NOMO-1 treated with dmso at 0.1 percent for 144 hours (cell line): ENCODE measurements around the gene MORF4L1.
A peak's percentile ranks its signal among the peaks of the same experiment; 100 is the strongest.
"Not testable (repeated sequence)": the region's sequence is repeated elsewhere in the genome, so short reads cannot be mapped to it uniquely, and the experiment has no call there.

Source experiments
- DNase-seq: peaks from one replicate; lab custom pipeline; 2025; ENCODE audit not compliant: unreplicated experiment; lab: John Stamatoyannopoulos, UW

MORF4L1 gene, protein sequence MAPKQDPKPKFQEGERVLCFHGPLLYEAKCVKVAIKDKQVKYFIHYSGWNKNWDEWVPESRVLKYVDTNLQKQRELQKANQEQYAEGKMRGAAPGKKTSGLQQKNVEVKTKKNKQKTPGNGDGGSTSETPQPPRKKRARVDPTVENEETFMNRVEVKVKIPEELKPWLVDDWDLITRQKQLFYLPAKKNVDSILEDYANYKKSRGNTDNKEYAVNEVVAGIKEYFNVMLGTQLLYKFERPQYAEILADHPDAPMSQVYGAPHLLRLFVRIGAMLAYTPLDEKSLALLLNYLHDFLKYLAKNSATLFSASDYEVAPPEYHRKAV

DNA sequence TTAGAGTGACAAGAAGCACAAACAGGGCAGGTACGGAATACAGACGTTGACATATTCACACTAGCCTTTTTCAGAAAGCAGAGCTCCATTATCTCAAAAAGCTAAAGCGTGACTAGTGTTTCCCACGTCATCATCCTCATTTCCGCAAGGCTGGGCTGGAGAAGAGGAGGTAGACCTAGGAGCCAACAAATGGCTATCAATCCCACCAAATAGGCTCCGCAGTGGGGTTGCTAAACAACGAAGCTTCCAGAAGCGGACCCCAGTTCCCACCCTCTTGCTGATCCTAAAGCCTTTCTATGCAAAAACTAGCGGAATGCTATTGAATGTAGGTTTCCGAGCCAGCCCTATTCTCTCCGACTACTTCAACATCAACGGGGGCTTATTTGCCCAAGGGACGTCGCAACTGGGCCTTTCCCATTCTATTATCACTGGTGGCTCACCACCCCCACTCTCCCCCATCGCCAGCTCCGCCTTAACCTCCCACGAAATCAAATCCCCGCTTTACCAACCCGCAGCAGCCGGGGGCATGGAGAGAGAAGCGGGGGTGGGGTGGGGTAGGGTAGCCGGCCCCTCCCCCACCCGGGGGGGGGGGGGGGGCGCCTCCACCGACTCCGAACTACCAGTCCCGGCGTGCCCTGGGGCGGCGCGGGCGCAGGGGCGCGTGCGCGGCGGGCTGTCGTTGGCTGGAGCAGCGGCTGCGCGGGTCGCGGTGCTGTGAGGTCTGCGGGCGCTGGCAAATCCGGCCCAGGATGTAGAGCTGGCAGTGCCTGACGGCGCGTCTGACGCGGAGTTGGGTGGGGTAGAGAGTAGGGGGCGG lies at the start of gene MORF4L1:
TSS of gene MORF4L1 (plus strand) at position 736 of the 817 bp plus-strand sequence. CDS start 128 bp downstream, outside the sequence.
- peak; percentile 90 for DNase-seq

DNA sequence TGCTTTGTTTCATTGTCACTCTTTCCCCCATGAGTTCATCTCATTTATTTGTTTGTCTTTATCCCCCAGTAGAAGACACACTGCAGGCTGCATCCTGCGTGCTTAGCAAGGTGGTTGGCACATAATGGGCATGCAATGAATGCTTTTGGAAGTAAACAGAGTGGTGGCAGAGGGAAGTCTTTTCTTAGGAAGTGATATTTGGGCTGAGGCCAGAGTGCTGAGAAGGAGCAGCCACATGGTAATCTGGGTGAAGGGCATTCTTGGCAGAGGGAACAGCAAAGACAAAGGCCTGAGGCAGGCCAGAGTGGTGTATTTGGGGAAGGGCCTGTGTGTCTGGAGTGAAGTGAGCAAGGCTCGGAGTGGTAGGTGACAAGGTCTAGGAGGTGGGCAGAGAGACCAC lies 43.8 kb upstream of the MORF4L1 start:
- no peak for DNase-seq

DNA sequence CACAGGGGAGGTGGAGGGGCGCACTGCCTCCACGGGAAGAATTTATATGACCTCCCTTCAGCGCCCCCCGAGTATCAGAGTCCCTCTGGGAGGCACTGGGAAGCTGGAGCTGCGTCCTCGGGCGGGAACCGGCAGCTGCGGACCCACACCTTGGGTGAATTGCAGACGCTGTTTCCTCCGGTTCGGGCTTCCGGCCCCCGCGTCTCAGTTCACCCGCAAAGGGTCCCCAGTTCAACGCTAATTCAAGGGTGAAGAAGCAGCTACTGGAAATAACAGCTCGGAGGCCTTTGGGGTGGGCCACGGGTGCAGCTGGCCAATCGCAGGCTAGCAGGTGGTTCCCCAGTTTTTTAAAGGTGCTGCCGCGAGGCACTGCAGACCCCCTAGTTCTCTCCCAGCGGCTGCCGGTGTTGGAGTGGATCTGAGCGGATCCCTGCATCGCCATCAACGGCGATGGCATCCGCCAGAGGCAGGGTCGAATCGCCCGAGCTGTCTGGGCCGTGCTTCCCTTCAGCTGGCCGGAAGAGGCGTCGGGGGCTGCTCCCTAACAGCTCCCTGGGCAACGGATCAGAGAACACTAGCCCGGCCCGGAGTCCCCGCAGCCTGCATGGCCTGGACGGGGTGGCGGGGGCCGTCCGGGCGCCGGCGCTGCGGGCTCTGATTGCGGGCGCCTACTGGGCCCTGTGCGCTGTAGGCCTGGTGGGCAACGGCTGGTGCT lies 42.0 kb upstream of the MORF4L1 start:
- DNase-seq = no peak

DNA sequence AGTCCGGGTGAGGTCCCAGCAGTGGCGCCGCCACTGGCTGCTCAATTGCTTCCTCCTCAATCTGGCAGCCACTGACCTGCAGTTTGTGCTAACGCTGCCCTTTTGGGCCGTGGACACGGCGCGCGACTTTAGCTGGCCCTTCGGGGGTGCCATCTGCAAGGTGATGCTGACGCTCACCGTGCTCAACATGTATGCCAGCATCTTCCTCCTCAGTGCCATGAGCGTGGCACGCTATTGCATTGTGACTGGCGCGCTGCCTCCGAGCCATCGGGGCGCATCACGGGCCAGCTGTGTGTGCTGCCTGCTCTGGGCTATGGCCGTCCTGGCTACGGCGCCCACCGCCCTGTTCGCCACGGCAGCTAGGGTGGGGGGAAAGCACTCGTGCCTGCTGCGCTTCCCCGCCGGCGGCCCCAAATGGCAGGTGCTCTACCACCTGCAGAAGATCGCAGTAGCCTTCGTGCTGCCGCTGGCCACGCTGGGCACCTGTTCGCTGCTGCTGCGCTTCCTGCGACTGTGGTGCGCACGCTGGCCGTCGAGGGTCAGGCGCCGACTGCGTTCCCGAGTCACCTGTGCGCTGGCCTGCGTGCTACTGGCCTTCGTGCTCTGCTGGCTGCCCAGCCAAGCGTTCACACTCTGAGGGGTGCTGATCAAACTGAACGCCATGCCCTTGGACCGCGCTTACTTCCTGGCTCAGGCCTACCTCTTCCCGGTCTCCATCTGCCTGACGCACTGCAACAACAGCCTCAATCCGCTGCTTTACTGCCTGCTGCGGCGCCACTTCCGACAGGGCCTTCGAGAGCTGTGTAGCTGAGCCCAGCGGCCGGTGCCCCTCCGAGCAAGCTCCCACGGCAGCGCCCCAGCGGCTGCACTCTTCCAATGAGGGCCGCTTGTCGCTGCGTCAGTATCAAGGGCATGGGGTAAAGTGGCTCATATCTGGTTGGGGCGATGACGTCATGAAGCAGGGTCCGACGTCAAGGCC lies 41.2 kb upstream of the MORF4L1 start:
- no peak for DNase-seq

DNA sequence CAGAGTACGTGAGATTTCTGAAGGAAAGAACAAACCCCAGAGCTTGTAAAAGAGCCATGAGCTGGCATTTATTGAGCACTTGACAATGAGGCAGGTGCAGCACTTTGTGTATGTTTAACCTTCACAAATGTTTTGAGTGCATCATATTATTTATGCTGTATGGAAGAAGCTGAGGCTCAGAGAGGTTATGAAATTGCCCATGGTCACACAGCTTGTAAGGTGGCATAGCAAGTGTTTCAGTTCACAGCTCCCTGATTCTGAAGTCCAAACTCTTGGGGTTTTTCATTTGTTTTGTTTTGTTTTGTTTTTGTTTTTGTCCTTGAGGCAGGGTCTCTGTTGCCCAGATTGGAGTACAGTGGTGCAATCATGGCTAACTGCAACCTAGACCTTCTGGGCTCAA lies 36.4 kb upstream of the MORF4L1 start:
- DNase-seq = no peak

DNA sequence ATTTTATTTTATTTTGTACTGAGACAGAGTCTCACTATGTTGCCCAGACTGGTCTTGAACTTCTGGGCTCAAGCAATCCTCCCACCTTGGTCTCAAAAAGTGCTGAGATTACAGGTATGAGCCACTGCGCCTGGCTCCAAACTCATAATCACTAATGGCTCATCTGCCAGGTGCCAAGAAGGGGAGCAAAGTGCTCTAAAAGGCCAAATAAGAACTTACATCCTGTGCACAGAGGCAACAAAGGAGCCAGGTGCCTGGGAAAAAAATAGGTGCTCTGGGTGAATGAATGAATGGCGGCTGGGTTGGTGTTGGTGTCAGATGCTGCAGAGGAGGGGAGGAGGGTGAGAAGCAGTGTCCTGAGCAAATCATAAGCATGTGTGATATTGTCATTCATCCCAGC lies 35.6 kb upstream of the MORF4L1 start:
- no peak for DNase-seq

DNA sequence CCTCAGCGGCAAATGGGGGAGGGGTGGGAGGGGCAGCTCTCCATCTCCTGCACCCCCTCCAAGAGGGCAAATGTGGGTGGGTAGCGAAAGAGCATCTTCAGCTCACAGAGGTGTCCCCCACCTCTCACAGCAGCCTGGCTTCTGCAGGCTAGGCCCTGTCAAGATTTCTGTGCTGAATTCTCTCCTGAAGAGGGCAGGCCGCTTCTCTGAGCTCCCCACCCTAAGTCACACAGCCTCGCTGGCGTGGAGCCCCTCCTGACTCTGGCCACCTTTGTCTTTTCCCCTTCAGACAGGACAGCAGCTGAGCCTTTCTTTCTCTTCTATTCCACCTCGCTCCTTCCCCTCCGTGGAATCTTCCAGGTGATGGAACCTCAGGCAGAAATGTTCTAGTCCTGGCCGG lies 35.1 kb upstream of the MORF4L1 start:
- DNase-seq = no peak

DNA sequence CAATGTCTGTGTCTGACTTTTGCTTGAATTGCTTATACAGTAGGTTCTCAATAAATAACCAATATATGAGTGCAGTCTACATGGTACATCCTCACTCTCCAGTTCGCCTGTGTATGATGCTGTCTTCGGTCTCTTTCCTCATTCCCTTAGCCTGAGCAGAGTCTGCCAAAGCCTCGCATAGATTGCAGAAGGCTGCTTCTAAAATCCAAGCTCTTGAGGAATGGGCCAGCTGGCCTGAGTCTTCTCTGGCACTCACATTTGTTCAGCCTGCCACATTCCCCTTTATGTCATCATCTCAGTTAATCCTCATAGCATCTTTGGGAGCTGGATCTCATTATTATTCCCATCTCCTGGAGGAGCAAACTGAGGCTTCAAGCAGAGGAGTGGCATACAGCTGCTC lies 34.2 kb upstream of the MORF4L1 start:
- DNase-seq = no peak

DNA sequence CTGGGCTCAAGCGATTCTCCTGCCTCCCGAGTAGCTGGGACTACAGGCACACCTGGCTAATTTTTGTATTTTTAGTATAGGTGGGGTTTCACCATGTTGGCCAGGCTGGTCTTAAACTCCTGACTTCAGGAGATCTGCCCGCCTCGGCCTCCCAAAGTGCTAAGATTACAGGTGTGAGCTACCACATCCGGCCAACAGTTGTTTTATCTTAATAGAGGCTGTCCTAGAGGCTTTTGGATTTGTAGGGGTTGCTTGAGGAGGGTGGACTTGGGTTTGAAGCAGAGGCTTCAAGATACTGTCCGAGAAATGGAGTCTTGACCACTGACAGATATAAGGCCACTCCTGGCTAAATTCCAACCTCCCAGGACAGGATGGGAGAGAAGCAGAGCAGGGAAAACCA lies 33.5 kb upstream of the MORF4L1 start:
- DNase-seq = not testable (repeated sequence)

DNA sequence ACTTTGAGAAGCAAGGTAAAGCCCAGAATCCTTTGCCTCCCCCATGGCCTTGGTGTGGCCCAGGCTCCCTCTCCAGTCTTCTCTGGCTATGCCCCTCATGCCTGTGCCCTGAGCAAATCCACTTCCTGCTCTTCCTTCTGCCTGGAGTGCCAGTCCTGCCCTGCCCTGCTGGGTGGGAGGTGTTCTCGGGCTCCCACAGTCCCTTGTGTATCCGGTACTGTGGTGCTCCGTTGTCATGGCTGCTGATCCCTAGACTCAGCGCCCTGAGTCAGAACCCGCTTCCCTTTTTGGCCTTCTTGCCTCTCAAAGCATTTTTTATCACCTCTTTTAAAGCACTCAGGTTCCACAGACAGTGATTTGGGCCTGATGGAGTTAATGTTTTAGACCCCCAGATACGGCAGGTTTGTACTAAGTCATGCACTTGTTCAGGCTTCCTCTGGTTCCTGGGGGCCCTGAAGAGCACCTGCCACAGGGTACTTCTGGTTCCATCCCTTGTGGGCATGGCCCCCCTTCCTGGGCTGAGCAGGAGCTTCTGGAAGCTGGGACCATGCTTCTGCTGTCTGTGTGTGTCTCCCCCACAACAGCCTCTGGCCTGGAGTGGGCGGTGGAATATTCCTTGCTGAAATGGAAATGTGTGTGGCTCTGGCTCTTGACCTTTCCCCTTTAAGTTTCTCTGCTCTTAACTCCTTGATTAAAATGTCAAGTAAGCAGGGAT lies 31.9 kb upstream of the MORF4L1 start:
- peak; percentile 8 for DNase-seq

DNA sequence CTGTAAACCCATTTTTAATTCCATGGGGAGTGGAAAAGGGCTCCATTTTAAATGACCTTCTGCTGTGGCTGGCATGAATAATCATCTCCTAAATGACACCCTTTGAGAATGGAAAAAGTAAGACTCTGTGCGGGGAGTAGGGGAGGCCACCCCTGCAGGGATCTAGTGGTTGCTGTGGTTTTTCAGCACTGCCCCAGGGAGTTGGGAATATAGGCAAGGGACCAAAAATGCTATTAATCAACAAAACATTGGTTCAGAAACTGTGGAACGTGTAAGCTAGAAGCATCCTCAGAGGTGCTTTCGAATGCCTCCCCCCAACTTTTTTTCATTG lies 31.3 kb upstream of the MORF4L1 start:
- no peak for DNase-seq

DNA sequence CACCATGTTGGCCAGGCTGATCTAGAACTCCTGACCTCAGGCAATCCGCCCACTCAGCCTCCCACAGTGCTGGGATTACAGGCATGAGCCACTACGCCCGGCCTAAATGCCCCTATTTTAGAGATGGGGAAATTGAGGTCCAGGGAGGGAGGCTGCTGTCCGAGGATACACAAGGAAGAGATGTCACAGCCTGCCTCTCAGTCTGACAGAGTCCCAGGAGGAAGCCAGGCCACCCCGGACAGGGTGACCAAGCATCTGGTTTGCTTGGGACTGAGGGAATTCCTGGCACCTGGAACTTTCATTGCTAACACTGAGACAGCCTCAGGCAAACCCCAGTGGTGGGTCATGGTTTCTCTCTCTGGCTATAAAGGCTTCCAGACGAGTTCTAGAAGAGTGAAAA lies 30.8 kb upstream of the MORF4L1 start:
- DNase-seq = no peak

DNA sequence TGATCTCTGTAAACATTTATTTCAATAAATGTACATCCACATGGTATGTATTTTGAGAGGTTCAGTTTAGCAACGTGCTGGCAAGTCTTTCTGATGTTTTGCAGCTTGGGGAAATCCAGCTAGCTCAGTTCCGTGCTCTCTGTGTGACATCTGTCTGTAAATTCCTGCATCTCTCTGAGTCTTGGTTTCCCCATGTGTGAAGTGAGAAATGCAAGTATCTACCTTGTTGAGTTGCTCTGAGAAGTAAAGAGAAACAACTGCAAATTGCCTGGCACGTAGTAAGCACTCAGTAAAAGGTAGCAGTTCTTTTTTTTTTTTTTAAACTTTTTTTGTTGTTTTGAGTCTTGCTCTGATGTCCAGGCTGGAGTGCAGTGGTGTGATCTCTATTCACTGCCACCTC lies 30.2 kb upstream of the MORF4L1 start:
- no peak for DNase-seq

DNA sequence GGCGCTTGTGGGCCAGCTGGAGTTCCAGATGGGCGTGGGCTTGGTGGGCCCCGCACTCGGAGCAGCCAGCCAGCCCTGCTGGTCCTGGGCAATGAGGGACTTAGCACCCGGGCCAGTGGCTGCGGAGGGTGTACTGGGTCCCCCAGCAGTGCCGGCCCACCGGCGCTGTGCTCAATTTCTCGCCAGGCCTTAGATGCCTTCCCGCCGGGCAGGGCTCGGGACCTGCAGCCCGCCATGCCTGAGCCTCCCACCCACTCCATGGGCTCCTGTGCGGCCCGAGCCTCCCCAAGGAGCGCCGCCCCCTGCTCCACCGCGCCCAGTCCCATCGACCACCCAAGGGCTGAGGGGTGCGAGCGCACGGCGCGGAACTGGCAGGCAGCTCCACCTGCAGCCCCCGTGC lies 25.8 kb upstream of the MORF4L1 start:
- not testable (repeated sequence) for DNase-seq

DNA sequence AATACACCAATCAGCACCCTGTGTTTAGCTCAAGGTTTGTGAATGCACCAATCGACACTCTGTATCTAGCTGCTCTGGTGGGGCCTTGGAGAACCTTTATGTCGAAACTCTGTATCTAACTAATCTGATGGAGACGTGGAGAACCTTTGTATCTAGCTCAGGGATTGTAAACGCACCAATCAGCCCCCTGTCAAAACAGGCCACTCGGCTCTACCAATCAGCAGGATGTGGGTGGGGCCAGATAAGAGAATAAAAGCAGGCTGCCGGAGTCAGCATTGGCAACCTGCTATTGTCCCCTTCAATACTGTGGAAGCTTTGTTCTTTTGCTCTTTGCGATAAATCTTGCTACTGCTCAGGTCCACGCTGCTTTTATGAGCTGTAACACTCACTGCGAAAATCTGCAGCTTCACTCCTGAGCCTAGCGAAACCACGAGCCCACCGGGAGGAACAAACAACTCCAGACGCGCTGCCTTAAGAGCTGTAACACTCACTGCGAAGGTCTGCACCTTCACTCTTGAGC lies 25.2 kb upstream of the MORF4L1 start:
- not testable (repeated sequence) for DNase-seq

DNA sequence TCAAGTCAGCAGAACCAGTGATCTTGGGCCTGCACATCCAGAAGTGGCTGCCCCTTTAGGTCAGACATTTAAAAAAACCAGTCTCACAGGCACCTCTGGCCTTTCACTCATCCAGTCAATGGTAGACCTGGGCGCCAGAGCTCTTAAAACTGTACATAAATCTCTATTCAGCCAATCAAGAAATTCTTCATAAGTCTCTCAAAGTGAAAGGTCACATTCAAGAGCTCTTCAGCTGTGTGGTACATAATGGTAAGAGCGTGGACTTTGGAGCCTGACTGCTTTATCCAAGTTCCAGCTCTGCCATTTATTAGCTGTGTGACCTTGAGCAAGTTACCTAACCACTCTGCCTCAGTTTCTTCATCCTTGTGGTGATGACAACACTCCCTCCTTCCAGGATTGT lies 22.3 kb upstream of the MORF4L1 start:
- DNase-seq = no peak

DNA sequence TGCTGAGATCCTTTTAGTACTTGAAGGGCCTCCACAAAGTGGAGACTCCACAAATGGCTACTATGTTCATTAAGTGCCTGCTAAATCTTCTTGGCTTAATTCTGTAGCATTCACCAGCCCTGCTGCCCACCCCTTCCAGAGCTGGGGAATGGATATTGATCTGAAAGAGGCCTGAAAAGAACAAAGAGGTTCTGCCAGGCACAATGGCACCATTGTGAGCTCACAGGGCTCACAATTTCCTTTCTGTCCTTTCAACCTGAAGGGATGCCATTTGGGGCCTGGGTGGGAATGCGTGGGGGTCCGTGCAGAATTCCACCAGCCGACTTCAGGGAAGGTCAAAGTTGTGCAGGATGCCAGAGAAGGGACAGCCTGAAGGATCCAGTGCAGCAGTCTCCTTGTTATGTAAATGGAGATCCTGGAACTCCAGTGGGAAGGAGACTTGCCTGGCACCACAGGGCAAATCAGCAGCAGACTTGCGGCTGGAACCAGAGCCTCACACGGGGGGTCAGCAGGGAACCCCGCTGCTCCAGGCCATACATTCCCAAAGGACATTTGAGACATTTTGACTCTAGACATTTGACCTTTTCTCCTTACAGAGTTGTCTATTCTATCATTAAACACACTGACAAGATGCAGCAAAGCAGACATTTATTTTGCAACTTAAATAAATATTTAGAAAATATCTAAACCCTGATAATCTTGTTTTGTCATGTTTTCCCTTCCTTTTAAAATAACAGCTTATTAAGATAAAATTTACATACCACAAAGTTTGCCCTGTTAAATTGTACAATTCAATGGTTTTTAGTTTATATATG lies 21.5 kb upstream of the MORF4L1 start:
- no peak for DNase-seq

DNA sequence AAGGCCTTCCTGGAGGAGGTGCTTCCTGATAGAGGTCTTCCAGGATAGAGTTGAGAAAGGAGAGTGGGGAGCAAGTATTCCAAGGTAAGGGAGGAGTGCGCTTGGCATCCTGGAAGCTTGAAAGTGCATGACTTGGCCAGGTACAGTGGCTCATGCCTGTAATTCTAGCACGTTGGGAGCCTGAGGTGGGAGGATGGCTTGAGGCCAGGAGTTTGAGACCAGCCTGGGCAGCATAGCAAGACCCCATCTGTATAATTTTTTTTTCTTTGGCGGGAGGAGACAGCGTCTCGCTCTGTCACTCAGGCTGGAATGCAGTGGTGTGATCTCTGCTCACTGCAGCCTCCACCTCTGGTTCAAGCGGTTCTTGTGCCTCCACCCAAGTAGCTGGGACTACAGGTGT lies 19.2 kb upstream of the MORF4L1 start:
- DNase-seq = no peak

DNA sequence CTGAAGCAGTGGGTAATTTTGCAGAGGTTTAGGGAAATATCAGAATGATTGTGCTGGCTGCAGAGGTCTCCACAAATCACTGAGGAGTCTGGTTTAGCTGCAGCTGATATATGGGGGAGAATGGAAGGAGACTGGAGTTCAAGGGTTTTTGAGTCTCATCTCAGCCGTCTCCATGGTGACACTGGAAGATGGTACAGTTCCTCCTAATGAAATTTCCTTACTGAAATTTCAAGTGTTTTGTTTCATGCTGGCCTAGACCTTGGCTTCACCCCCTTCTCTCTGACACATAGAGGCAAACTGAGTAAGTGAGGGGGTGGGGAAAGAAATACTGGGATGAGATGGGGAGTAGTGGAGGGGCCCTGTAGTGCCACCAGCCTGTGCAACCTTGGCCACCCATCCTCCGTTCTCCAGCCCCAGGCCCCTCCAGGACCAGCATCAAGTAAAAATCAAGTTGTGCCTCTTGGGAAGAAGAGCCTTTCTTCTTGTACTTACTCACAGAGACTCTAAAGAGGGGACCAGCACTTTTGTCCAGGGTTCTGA lies 17.8 kb upstream of the MORF4L1 start:
- DNase-seq = no peak
